Measurements from ENCODE around the gene GRK5.

The GRK5 gene

GRCh38 chr10:119410361-119411116, 203.2 kb downstream of the GRK5 start:
- no peak for DNase-seq (ENCODE audit: low read depth, low spot score)
- Histone ChIP-seq H3K4me3 (no peak overlapping the region), H3K9me3 (ENCODE audit: low read depth, low read length) (no peaks in the 10 kb centered on the region), H3K27ac (no peak overlapping the region), H3K9ac (ENCODE audit: insufficient read length) (no peak overlapping the region), H3K36me3 (ENCODE audit: insufficient read depth, low read length) (no peaks in the 10 kb centered on the region)
- TF ChIP-seq FOXP2 (optimal IDR thresholded peaks at IDR 0.05; ENCODE audit: control extremely low read depth, extremely low read length, insufficient read depth) (no peak), EZH2 (IDR thresholded peaks at IDR 0.05) (no peak), POLR2AphosphoS5 (IDR thresholded peaks at IDR 0.05; ENCODE audit: borderline replicate concordance, low read depth, low read length) (no peak)

DNA sequence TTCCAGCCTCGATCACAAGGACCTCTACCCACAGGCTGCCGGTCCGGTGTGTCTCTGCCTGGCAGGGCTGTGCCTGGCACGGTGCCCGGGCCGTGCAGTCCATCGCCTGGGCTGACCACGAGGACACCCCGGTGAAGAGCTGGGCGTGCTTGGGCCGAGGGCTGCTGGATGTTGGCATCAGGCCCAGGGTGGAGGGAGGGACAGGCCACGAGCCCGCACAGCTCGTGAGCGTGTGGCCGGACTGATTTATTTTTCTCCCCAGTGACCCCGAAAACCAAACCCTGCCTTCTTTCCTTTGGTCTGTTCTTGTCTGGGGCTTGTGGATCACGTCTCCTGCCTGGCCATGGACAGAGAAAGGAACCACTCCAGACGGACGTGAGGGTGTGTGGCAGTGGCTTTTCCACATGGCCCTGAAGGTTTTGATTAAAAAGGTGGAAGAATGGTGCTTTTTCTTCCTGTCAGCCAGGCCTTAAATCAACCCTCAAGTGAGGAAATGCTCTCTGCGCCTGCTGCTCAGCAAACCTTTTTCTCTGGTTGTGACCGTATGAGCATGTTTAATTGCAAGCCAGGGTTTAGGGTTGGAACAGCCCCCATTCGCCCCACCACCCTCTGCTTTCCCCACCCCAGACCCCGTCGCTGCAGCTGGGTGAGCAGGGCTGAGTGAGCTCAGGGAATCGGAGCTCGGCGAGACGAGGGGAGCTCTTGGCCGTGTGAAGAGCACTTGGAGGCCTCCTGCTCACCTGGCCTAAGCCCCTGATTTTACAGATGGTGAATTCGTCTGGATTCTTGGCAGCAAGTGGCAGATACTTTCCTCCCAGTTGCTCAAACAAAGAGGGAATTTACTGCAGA, 205.1 kb downstream of the GRK5 start:
- H3K4me3 ChIP-seq = no peak overlapping the region
- TF ChIP-seq POLR2AphosphoS5 (IDR thresholded peaks at IDR 0.05; ENCODE audit: borderline replicate concordance, low read depth, low read length) (no peak), EZH2 (IDR thresholded peaks at IDR 0.05) (no peak), FOXP2 (optimal IDR thresholded peaks at IDR 0.05; ENCODE audit: control extremely low read depth, extremely low read length, insufficient read depth) (no peak)
- no peaks in the 10 kb centered on the region for H3K9me3 ChIP-seq (ENCODE audit: low read depth, low read length)
- H3K36me3 ChIP-seq (ENCODE audit: insufficient read depth, low read length) = no peaks in the 10 kb centered on the region
- DNase-seq (ENCODE audit: low read depth, low spot score) = no peak
- H3K9ac ChIP-seq (ENCODE audit: insufficient read length) = no peak overlapping the region
- 0 out of 2 replicates have a peak overlapping the region, but pooled peaks have one; percentile 9 for H3K27ac ChIP-seq

DNA sequence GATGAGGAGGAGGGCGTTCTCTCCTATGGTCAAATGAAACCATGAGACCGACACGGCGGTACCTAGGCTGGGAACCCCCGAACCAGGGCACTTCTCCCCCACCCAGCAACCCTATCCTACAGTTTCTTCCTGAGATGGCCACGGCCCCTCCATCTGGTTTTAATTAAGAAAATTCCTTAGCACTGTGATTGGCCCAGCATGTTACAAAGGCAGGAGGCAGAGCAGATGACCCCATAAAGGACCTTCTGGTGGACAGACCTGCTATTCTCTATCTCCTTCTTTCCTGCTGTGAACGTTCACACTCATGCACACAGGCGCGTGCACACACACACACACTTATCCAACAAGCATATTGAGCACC, 205.7 kb downstream of the GRK5 start:
- TF ChIP-seq POLR2AphosphoS5 (IDR thresholded peaks at IDR 0.05; ENCODE audit: borderline replicate concordance, low read depth, low read length) = no peak
- no peak for TF ChIP-seq EZH2 (IDR thresholded peaks at IDR 0.05)
- TF ChIP-seq FOXP2 (optimal IDR thresholded peaks at IDR 0.05; ENCODE audit: control extremely low read depth, extremely low read length, insufficient read depth) = no peak
- Histone ChIP-seq H3K9ac (ENCODE audit: insufficient read length) (no peak overlapping the region), H3K9me3 (ENCODE audit: low read depth, low read length) (no peaks in the 10 kb centered on the region), H3K4me3 (no peak overlapping the region), H3K27ac (0 out of 2 replicates have a peak overlapping the region, but pooled peaks have one; percentile 9), H3K36me3 (ENCODE audit: insufficient read depth, low read length) (no peaks in the 10 kb centered on the region)
- no peak for DNase-seq (ENCODE audit: low read depth, low spot score)

DNA sequence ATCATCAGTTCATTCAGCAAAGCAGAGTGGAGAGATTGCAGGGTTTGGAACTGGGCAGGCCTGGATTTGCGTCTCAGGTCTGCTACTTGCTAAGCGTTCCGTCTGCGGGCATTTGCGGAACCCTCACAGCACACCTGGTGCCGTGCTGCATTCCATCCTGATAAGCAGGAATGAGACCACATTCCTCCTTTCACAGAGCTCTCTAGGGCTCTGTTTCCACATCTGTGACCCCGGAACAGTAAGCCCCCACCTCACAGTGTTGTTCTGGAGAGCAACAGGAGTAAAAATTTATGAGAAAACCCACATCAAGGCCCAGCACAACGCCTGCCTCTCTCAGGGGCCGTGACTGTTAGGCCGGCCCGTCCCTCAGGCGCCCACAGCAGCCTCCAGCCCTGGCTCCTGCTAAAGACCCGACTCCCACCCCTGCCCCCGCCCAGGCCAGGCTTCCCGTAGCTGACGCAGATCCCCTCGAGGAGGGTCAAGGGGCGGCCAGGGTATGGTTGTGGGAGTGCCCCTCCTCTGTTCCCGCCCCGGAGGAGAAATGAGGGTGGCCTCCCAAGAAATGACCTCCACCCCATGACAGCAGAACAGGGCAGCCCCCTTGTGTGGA, 206.2 kb downstream of the GRK5 start:
- no peak for DNase-seq (ENCODE audit: low read depth, low spot score)
- Histone ChIP-seq H3K9me3 (ENCODE audit: low read depth, low read length) (no peaks in the 10 kb centered on the region), H3K4me3 (no peak overlapping the region), H3K36me3 (ENCODE audit: insufficient read depth, low read length) (no peaks in the 10 kb centered on the region), H3K9ac (ENCODE audit: insufficient read length) (no peak overlapping the region), H3K27ac (no peak overlapping the region)
- no peak for TF ChIP-seq EZH2 (IDR thresholded peaks at IDR 0.05)
- TF ChIP-seq POLR2AphosphoS5 (IDR thresholded peaks at IDR 0.05; ENCODE audit: borderline replicate concordance, low read depth, low read length) = no peak
- TF ChIP-seq FOXP2 (optimal IDR thresholded peaks at IDR 0.05; ENCODE audit: control extremely low read depth, extremely low read length, insufficient read depth) = no peak

GRCh38 chr10:119414081-119414611, 206.8 kb downstream of the GRK5 start:
- no peak overlapping the region for H3K27ac ChIP-seq

DNA sequence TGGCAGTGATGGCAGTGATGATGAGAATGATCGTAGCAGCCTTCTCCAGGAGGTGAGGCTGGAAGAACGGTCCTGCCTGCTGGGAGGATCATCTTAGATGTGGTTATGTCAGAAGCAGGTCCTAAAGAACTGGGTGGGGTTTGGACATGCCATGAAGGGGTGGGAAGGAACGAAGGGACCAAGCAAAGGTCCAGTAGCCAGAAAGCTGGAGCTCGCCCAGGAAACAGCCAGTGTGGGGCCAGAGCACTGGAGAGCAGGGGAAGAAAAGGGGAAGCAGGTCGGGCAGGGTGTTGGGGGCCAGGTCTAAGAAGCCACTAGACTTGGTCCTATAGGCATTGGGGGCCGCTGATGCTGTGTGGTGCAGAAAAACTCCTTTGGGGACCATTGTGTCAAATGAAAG, 207.8 kb downstream of the GRK5 start:
- H3K9ac ChIP-seq (ENCODE audit: insufficient read length) = no peak overlapping the region
- DNase-seq (ENCODE audit: low read depth, low spot score) = no peak
- H3K36me3 ChIP-seq (ENCODE audit: insufficient read depth, low read length) = no peaks in the 10 kb centered on the region
- H3K27ac ChIP-seq = no peak overlapping the region
- no peak overlapping the region for H3K4me3 ChIP-seq
- no peak for TF ChIP-seq FOXP2 (optimal IDR thresholded peaks at IDR 0.05; ENCODE audit: control extremely low read depth, extremely low read length, insufficient read depth)
- no peak for TF ChIP-seq EZH2 (IDR thresholded peaks at IDR 0.05)
- TF ChIP-seq POLR2AphosphoS5 (IDR thresholded peaks at IDR 0.05; ENCODE audit: borderline replicate concordance, low read depth, low read length) = no peak
- no peaks in the 10 kb centered on the region for H3K9me3 ChIP-seq (ENCODE audit: low read depth, low read length)

More at GRCh38 chr10:119414081-119414611, 206.8 kb downstream of the GRK5 start:
- Histone ChIP-seq H3K9ac (ENCODE audit: insufficient read length) (no peak overlapping the region), H3K4me3 (no peak overlapping the region), H3K36me3 (ENCODE audit: insufficient read depth, low read length) (no peaks in the 10 kb centered on the region), H3K9me3 (ENCODE audit: low read depth, low read length) (no peaks in the 10 kb centered on the region)
- no peak for DNase-seq (ENCODE audit: low read depth, low spot score)
- TF ChIP-seq POLR2AphosphoS5 (IDR thresholded peaks at IDR 0.05; ENCODE audit: borderline replicate concordance, low read depth, low read length) (no peak), EZH2 (IDR thresholded peaks at IDR 0.05) (no peak), FOXP2 (optimal IDR thresholded peaks at IDR 0.05; ENCODE audit: control extremely low read depth, extremely low read length, insufficient read depth) (no peak)

DNA sequence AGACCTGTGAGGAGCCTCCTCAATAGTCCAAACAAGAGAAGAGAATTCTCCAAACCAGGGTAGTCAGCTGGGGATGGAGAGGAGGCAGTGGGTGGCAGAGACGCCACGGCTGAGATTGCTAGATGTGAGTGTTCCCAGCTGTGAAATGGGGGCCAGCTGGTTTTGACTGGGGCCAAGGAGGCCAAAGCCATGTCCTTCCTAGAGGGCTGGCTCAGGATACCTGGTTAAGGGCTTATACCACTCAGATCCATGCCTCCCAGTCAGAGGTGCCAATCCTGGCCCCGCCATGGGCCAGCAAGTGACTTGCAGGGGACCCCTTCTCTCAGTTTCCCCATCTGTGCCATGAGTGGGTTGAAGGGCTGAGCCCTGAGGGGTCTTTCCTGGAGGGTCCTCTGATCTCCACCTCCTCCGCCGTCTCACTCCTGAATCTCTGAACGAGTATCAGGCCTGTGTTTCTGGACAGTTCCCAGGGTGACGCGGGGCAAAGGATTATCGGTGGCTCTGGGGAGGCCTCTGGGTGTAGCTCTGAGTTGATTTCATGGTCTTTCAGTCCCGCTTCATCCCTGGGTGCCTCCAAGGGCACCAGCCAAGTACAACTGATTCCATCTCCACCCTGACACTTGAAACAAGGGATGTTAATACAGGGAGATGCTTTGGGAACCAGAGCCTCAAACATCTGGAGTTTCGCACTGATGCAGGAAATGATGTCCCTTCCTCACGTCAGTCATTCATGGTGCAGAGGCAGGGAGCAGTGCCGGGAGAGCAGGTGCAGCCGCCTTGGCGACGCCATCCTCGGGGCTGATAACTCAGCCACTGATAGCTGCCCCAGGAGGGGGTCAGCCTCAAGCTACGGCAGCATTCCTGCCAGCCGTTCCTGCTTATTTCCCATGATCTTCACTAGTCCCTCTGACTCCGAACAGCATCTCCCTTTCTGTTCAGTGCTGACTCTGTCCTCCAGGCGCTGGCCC, 208.4 kb downstream of the GRK5 start:
- Histone ChIP-seq H3K4me3 (no peak overlapping the region), H3K9ac (ENCODE audit: insufficient read length) (no peak overlapping the region), H3K36me3 (ENCODE audit: insufficient read depth, low read length) (no peaks in the 10 kb centered on the region), H3K27ac (no peak overlapping the region), H3K9me3 (ENCODE audit: low read depth, low read length) (no peaks in the 10 kb centered on the region)
- TF ChIP-seq EZH2 (IDR thresholded peaks at IDR 0.05) (no peak), POLR2AphosphoS5 (IDR thresholded peaks at IDR 0.05; ENCODE audit: borderline replicate concordance, low read depth, low read length) (no peak), FOXP2 (optimal IDR thresholded peaks at IDR 0.05; ENCODE audit: control extremely low read depth, extremely low read length, insufficient read depth) (no peak)
- DNase-seq (ENCODE audit: low read depth, low spot score) = no peak
